NCI-H128 (cell line): Measurements from ENCODE around the gene MSH3.
"Not testable (repeated sequence)": the region's sequence is repeated elsewhere in the genome, so short reads cannot be mapped to it uniquely, and the experiment has no call there.

Experiments used
- DNase-seq: peaks from one replicate; lab custom pipeline; 2025; ENCODE audit not compliant: unreplicated experiment; lab: John Stamatoyannopoulos, UW

MSH3 gene

DNA sequence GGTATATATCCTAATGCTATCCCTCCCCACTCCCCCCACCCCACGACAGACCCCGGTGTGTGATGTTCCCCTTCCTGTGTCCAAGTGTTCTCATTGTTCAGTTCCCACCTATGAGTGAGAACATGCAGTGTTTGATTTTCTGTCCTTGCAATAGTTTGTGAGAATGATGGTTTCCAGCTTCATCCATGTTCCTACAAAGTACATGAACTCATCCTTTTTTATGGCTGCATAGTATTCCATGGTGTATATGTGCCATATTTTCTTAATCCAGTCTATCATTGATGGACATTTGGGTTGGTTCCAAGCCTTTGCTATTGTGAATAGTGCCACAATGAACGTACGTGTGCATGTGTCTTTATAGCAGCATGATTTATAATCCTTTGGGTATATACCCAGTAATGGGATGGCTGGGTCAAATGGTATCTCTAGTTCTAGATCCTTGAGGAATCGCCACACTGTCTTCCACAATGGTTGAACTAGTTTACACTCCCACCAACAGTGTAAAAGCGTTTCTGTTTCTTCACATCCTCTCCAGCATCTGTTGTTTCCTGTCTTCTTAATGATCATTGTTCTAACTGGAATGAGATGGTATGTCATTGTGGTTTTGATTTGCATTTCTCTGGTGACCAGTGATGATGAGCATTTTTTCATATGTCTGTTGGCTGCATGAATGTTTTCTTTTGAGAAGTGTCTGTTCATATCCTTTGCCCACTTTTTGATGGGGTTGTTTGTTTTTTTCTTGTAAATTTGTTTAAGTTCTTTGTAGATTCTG is 186.8 kb downstream of the MSH3 start:
- DNase-seq: not testable (repeated sequence)

DNA sequence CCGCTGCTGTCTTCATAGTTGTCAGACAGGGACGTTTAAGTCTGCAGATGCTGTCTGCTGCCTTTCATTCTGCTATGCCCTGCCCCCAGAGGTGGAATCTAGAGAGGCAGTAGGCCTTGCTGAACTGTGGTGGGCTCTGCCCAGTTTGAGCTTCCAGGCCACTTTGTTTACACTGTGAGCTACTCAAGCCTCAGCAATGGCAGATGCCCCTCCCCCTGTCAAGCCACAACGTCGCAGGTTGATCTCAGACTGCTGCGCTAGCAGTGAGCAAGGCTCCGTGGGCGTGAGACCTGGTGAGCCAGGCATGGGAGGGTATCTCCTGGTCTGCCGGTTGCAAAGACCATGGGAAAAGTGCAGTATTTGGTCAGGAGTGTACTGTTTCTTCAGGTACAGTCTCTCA is 192.0 kb downstream of the MSH3 start:
- DNase-seq: not testable (repeated sequence)

DNA sequence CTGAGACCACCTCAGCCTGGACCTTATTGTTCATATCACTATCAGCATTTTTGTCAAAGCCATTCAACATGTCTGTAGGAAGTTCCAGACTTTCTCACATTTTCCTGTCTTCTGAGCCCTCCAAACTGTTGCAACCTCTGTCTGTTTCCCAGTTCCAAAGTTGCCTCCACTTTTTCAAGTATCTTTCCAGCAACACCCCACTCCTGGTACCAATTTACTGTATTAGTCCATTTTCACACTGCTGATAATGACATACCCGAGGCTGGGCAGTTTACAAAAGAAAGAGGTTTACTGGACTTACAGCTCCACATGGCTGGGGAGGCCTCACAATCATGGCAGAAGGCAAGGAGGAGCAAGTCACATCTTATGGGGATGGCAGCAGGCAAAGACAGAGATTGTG is 195.7 kb downstream of the MSH3 start:
- DNase-seq: not testable (repeated sequence)

DNA sequence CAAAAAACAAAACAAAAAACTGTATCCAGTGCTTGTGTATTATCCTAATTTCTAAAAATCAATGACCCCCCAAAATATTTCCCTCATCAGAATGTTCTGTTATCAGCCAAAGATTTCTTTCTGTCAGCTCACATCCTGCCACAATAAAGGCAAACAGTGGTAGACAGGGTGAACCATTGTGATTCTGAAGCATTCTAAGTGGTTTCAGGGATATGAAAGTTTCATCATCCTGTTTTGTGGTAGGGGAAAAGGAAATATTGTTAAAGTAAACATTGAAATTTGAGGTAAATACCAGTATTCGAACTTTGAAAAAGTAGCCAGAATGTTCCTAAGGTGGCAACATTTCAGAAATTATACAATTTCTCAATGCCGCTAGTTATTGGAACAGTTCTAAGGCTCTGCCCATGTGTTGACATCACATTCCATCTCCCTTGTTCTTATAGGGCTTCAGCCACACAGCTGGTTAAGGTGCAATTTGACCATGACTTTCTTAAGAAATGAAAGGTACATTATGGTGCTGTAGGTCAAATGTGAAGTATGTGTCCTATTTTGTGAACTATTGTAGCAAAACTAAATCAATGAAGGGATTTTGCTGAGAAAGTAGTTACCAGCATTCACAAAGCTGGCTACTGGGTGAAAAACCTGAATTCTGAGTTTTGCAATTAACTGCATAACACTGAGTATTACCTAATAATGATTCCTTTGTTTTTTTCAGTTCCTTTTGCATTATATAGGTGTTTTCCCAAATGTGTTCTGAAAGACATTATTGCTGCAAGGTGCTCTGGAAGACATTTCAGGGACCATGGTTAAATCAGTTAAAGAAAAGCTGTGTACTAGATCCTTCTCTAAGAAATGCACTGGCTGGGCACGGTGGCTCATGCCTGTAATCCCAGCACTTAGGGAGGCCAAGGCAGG is 198.1 kb downstream of the MSH3 start:
- no peak for DNase-seq

DNA sequence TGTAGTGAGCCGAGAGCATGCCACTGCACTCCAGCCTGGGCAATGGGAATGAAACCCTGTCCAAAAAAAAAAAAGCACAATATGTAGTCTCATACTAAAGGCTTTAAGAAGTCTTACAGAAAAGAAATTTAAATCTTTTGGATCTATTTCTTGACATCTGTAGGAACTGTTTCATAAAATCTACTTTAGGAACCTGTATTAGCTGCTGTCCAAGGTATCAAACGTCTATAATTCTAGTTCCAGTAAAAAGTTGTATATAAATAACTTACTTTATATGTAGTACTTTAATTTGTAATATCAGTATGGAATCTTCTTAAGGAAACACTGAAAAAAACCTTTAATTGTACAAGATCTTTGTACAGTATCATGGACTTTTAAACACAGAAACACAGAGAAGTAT is 199.0 kb downstream of the MSH3 start:
- no peak for DNase-seq

DNA sequence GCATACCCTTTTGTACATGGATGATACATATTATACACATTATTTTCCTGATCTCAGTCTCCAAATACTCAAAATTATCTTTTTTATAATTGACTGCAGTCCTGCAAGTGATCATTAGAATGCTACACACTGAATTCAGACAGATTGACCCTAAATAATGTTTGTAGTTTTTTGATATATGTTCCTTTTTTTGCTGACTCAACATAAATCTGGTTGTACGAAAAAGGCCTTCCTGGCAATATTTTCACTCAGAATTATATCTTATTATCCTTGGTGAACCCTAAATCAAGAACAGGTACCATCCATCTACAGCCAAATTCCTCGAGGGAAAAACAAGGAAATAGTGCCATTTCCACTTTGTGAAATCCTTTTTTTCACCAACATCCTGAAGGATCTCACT is 200.1 kb downstream of the MSH3 start:
- no peak for DNase-seq

DNA sequence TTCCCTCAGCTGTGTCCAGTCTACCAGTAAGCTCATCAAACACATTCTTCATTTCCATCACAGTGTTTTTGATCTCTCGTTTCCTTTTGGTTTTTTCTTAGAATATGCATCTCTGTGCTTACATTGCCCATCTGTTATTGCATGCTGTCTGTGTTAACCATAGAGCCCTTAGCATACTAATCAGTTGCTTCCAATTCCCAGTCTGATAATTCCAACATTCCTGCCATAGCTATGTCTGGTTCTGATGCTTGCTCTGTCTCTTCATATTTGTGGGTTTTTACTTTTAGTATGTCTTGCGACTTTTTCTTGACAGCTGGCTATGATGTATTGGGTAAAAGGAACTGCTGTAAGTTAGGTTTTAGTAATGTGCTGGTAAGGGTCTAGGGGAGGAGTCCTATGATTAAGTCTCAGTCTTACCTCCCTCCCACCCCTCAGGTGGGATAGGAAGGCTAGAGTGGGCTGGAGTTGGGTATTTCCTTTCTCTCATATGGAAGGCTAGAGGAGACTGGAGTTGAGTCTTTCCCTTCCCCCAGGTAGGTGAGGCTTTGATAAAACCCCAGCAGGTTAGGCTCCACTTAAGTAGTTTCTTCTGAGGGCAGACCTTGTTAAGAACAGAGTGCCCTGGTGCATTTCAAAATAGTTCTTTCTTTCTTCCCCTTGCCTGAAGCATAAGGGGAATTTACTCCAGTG is 206.6 kb downstream of the MSH3 start:
- DNase-seq: no peak

DNA sequence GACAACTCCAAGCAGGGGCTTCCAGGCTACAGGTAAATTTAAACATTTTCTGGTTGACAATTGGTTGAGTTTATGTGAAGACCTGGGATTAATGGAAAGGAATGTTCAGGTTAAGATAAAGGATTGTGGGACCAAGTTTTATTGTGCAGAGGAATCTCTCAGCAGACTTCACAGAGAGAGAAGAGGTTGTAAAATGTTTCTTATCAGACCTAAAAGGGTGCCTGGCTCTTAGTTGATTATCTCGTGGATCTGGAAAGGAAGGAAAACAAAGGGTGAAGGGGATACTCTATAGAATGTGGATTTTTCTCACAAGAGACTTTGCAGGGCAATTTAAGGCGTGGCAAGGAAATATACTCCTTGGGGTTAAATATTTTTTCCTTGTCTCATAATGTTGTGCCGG is 209.3 kb downstream of the MSH3 start:
- no peak for DNase-seq

DNA sequence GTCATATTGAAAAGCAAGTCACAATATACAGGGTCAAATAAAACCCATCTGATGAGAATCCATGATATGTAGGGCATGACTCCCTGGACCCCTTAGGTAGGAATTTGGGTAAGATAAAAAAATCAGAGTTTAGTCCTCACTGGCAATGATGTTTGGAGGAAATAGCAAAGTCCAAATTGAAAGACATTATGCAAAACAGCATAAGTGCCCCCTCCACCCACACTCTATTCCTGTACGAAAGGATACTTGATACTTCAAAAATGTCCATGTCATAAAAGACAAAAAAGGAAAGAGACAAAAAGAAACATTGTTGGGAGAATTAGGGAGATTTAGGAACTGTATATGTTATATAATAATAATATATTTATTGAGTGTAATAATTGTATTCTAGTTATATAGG is 209.7 kb downstream of the MSH3 start:
- DNase-seq: no peak

DNA sequence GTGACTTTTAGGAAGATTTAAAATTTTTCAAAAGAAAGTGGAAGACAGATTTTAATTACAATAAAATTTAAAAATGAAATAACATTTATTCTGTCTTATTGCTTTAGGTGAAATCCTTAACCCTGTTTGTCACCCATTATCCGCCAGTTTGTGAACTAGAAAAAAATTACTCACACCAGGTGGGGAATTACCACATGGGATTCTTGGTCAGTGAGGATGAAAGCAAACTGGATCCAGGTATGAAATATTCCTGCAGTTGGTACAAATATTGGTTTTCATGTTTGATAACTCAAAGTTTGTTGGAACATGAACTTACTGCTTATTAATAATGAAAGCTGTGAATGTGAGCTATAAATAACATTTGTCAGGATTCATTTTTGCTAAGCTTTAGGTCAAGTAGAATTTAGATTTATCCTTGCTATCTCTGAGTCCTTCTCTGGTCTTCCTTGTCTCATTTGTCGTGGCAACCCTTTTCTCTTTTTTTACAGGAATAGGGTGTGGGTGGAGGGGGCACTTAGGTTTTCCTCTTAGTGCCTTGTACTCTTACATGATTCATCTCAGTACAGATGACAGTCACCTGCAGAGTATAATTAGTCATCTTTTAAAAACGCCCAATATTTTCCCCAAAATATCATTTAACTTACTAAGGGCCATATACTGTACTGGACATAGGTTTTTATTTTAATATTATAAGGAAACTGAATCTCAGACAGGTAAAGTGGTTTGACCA is 210.4 kb downstream of the MSH3 start:
- DNase-seq: no peak

DNA sequence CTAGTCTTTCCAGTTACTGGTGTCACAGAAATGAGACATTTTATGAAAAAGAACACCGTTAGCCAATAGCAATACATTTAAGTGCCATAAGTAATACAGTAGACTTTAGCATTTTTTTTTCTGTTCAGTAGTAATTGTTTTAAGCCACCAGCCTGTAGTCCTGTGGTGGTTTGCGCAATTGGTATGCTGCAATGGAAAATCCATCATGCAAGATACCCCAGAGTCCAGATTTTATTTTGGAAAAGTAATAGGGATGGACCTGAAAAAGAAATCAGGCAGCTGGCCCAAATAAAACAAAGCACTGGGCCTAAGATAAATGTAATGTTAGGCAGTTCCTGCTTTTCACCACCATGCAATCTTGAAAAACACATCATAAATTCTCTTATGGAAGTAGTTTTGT is 211.1 kb downstream of the MSH3 start:
- no peak for DNase-seq

DNA sequence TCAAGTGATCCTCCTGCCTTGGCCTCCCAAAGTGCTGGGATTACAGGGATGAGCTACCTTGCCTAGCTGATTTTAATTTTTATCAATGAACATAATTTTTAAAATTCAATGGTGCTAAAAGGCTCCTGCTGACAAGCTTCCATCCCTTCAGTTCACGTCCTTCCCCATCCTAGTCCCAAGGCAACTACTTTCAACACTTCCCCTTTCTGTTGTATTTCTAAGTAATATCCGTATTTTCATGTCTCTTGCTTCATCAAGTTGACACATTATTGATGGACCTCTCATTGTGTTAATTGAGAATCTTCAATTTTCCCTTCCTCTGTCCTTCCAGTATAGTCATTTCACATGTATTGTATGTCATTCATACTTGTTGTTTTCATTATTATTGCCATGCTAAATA is 211.9 kb downstream of the MSH3 start:
- no peak for DNase-seq

DNA sequence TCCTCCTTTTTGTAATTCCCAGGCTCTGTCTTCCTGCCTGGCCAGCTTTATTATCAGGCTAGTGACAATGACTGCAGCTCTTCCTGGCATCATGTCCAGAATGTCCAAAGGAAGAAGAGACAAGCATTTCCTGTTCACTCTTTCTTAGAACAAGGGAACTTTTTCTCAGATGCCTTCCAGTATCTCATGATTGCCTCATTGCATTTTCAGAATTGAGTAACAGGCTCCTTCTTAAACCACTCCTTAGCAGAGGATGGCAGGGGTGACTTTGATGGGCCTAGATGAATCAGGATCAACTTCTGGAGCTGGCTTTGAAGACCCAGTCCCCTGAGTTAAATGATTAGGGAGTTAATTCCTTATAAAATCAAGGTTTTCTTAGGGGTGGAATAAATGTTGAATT is 212.8 kb downstream of the MSH3 start:
- DNase-seq: no peak

DNA sequence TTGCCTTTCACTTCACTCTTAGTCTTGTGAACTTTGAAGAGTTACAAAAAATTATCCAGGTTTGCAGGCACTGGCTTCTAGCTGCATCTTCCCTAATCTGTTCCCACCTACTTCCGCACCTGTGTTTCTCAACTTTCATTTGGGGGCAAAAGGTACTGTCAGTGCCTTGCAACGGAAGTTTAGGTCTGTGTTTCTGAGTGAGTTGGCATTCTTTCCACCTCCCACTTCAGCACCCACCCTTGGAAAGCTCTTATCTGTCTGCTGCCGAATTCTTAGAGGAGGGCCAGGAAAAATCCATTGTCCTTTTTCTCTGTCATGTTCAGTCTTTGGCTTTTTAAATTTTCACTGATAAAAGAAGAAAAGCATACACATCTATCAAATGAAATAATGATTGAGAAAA is 216.0 kb downstream of the MSH3 start:
- DNase-seq: no peak

DNA sequence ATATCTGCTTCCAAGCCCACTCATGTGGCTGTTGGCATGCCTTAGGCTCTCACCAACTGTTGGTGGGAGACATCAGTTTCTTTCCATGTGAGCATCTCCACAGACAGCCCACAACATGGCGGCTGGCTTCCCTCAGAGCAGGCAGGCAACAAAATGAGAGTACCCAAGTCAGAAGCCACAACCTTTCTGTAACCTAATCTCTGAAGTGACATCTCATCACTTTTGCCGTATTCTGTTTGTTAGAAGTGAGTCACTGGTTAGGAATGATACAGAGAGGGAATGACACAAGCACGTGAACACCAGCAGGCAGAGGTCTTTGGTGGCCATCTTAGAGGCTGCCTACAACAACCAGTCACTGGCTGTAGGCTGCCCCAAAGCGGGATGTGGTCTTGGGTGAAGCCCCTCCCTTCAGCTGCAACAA is 217.1 kb downstream of the MSH3 start:
- DNase-seq: no peak

DNA sequence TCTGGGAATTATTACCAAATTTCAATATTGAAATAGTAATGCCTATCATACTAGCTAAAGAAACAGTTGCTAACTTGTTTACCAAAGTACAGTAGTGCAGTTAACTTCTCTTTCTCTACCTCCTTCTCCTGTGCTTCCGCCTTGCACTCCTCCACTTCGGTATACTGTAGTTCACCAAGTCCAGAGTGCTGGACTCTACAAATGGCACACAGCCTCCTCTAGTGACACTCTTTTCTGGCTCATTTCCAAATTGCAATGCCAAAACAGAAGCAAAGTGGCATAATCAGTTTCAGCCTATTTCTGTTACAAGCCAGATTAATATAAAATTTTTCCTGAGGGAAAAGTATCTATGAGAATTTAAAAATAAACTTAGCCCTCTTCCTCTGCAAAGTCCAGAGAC is 219.7 kb downstream of the MSH3 start:
- DNase-seq: no peak

DNA sequence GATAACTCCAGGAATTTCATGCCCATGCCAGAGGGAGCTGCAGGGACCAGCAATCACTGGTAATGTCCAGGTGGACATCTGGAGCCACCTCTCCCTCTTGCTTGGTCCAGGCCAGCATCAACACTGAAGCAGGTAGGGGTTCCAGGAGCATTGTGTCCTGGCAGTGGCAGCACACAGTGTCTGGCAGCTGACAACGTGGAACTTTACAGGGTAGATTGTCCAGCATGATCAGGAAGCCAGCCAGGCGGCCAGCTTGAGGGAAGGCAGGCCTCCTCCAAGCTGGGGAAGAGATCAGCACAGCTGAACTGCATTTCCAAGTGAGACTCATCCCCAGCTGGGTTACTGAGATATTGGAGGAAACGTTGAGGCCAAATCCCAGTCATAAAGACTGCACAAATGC is 223.1 kb downstream of the MSH3 start:
- no peak for DNase-seq

DNA sequence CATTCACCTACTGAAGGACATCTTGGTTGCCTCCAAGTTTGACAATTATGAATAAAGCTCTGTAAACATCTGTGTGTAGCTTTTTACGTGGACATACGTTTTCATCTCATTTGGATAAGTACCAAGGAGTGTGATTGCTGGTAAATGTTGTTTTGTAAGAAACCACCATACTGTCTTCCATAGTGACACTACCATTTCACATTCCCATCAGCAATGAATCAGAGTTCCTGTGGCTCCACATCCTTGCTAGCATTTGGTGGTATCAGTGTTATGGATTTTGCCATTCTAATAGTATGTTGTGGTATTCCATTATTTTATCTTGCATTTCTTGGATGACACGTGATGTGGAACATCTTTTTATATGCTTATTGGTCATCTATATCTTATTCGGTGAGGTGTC is 227.3 kb downstream of the MSH3 start:
- DNase-seq: no peak

DNA sequence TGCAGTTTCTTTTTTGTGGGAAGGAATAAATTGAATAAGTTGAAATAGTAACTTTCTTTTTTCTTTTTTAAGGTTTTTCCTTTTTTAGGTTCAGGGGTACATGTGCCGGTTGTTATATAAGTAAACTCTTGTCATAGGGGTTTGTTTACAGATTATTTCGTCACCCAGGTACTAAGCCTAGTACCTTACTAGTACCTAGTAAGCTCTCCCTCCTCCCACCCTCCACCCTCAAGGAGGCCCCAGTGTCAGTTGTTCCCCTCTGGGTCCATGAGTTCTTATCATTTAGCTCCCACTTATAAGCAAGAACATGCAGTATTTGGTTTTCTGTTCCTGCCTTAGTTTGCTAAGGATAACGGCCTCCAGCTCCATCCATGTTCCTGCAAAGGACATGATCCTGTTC is 228.9 kb downstream of the MSH3 start:
- DNase-seq: not testable (repeated sequence)

DNA sequence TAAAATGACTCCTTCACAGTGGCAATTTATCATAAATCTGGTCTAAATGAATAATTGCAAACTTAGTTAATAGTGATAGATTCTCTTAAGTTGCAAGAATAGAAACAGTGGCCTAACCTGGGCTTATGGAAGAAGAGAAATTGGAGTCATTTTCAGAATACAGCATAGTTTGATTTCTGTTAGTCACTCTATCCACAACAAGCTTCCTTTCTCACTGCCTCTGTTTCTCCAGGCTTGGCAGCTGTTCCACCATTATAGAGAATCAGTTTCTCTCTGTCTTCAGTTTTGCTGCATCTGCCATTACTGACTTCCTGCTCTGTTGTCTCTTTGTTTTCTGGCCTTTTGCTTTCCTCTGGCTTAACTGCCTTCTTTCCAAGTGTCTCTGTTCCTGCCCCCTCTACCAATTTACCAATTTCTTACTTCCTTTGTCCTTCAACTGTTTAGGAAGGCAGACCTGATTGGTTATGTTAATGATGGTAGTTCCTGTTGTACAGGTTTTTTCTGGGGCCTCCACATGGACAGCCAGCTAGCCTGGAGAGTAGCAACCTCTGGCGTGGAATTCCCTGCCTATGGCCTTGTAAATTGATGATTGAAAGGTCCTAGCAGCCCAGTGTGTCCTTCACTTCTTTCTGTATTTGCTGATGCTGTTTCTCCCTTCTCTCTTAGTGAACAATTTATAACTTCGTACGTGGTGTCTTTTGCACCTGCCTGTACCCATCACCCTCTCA is 229.8 kb downstream of the MSH3 start:
- DNase-seq: no peak
